HG03039 (cell line): ENCODE data around the gene RBP7.
"Not testable (repeated sequence)": the region's sequence is repeated elsewhere in the genome, so short reads cannot be mapped to it uniquely, and the experiment has no call there.

Experiments
- ATAC-seq: cut with Tn5 transposase; IDR thresholded peaks from one replicate; pipeline ENCODE4 v1.9.1; 2021; ENCODE audit warnings: mild to moderate bottlenecking, moderate library complexity; ENCODE audit not compliant: unreplicated experiment

The RBP7 gene

DNA sequence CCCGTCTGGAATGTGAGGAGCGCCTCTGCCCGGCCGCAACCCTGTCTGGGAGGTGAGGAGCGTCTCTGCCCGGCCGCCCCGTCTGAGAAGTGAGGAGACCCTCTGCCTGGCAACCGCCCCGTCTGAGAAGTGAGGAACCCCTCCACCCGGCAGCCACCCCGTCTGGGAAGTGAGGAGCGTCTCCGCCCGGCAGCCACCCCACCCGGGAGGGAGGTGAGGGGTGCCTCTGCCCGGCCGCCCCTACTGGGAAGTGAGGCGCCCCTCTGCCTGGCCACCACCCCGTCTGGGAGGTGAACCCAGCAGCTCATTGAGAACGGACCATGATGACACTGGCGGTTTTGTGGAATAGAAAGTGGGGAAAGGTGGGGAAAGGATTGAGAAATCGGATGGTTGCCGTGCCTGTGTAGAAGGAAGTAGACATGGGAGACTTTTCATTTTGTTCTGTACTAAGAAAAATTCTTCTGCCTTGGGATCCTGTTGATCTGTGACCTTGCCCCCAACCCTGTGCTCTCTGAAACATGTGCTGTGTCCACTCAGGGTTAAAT is 32.0 kb downstream of the RBP7 start:
- not testable (repeated sequence) for ATAC-seq

DNA sequence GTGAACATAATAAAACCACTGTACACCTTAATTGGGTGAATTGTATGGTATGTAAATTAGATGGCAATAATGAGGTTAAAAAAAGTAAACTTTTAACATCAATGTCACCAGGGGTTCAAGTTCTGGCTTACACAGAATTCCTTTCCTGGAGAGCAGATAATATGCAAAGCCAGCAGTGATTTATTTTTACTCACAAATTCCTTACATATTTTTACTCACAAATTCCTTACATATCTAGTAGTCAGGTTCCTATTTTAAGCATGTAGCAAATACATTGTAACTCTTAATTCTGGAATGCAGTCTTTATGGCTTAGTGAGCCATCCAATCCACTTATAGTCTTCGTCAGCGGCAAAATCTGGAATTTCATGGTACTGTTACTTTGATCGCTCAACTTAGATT is 34.4 kb downstream of the RBP7 start:
- ATAC-seq = no peak

DNA sequence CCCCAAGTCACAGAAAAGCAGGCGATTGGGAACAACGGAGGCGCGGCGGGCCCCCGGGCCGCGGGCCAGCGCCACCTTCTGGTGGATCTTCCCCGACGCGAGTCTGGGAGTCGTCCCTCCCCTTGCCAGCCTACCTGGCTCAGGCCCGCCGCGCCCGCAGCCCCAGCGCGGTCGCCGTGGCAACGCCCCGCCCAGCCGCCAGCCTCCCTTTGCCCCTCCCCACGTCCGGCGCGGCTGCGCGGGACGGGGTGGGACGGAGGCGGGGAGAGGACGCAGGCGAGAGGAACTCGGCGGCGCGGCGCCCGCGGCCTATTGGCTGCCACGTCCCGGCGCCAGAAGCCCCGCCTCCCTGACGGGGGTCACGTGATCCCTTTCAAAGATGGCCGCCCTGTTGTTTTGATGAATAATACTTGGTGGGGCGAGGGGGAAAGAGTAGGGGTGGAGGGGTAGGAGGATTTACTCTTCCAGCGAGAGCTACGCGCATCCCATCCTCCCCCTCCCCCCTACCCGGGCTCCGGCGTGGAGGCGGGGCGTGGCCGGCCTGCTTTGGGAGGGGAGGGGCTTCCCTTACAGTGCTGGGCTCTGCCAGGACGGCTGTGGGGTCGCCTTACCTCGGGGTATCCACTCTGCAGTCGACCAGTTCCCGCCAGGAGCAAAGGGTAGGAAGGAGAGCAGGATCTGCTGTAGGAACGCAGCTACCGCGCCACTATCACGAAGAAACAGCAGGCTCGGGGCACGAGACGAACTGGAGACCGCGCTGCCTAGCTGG is 35.7 kb downstream of the RBP7 start, which contains the start of gene UBE4B:
UBE4B (plus strand) TSS at position 369 of the 769 bp plus-strand sequence. CDS start 713 bp downstream, outside the sequence.
- ATAC-seq = peak; percentile 94

DNA sequence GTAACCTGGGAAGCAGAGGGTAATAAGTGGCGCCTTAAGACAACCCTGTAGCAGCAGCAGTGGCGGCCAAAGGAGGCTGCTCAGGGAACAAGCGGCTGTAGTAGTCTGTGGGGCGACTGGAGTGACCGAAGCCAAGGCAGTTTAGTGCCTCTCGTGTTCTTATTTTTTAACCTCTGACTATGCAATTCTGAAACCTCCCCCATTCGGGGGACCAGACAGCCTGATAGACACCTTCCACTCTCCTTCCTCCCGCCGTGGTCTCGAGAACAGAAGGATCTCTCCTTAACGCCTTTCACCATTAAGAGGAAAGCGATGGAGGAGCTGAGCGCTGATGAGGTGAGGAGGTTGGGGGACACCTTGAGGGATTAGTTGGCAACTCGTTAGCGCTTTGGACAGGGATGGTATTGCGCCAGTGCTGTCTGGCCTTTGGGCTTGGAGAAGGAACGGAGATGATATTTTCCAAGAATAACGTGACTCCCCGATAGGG is 36.4 kb downstream of the RBP7 start:
- ATAC-seq = peak; percentile 2

DNA sequence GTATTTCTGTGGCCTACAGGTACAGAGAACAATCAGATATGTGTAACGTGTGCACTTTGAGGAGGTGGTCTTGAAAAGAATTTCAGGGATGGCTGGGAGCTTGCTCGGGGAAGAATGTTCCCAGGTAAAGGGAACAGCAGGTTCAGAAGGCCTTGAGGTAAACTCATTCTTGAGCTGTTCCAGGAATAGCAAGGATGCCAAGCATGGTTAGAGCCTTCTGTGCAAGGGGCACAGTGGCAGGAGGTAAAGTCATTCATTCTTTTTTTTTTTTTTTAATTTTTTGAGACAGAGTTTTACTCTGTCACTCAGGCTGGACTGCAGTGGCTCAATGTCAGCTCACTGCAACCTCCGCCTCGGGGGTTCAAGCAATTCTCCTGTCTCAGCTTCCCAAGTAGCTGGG is 45.7 kb downstream of the RBP7 start:
- no peak for ATAC-seq

DNA sequence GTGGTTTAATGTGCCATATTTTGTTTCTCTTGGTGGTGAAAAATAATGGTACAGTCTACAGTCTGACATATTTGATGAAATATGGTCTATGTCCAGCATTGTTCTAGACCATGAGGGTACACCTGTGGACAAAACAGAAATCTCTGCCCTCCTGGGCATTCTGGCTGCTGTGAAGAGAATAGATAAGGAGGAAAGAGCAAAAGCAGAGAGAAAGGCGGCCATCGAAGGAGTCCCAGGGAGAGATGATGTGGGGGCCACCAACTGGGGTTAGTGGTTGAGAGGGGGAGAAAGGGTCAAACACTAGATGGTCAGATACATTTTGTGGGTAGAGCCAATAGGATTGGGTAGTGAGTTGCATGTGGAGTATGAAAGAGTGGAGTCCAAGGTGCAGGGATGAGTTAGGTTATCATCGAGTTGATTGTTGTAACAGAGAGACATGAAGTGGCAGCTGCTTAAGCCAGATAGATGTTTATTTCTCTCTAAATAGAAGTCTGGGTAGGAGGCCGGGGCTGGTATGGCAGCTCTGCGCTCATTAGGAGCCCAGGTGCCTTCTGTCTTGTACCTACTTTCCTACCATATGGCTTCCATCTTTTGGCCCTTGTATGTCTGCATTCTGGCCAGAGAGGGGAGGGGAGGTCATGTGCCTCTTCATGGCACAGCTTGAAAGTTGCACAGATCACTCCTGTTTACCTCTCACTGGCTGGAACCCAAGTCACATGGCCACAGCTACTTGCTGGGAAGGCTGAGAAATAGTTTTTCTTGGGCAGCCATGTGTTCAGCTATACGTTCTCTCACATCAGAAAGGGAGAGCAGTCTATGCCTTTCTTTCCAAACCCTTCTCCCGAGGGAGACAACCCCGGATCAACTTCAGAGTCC is 48.7 kb downstream of the RBP7 start:
- no peak for ATAC-seq

DNA sequence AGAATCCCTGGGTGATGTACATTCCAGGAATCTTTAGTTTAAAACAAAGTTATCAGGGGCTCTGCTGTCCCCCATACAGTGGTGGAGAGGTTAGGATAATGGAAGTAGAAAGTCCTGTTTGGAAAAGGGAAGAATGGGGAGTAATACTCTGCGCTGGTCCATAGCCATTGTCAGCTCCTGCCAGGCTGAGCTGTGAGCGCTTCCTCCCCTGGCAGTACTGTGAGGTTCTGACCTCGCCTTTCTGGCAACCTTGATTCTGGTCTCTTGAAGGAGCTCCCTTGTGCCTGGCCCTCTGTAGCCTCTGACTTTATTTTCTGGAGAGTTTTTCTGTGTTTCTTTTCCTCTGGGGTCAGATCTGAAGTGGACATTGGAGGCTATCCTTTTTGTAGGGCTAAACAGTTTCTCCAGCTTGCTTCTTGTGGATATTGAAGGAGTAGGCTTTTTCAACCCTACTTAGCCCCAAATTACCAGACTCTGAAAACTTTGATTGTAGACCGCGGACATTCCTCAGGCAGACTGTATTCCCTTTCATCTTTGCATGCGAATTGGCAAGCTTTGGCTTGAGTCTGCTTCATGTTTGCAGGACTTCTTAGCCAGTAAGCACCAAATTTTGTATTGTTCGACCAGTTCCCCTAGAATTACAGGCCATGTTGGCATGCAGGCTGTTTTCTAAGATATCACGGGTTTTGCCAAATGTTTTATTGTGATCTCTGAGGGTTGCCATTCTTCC is 49.5 kb downstream of the RBP7 start:
- ATAC-seq = no peak

DNA sequence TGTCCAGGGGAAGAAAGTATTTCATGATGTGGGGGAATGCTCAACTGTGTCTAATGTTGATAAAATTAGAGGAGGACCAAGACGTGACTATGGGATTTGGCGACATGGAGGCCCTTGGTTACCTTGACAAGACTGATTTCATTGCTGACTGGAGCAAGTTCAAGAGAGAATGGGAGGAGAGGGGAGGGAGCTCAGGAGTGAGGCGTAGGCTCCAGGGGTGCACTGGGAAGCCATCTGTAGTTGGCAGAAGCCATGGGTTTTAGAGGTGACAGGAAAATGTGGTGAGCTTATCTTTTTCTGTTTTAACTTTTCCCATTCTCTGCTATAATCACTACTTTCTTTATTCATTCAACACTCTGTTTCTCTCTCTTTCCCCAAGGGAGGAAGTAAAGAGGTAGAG is 51.6 kb downstream of the RBP7 start:
- ATAC-seq = no peak

DNA sequence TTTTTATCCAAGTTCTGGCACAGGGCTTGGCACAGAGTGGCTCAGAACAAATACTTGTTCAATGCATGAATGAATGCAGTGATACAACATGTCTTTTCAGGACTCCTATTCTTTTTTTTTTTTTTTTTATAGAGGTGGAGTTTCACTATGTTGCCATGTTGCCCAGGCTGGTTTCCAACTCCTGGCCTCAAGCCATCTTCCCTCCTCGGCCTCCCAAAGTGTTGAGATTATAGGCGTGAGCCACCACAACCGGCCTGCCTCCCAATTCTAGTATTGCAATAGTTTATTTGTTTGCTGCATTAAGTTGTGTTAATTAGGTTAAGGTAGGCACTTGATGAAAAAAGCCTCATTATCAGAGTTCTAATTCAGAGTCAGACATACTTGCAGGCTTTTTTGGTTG is 53.6 kb downstream of the RBP7 start:
- ATAC-seq = no peak

DNA sequence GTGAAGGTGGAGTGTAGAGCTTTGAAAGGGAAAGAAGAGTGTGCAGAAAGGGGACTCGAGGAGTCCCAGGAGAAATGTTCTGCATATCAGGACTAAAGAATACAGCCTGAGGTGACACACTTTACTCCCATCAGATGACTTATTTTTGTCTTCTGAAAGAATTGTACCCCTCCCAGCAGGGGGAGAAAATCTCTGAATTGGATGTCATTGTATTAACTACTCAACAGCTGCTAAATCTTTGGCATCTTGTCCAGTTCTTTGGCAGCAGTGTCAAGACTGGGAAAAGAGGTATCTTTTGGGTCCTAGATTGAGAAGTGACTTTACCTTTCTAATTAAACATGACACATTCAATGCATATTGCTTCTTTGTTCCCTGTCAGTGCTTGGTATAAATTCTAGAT is 54.6 kb downstream of the RBP7 start:
- no peak for ATAC-seq

DNA sequence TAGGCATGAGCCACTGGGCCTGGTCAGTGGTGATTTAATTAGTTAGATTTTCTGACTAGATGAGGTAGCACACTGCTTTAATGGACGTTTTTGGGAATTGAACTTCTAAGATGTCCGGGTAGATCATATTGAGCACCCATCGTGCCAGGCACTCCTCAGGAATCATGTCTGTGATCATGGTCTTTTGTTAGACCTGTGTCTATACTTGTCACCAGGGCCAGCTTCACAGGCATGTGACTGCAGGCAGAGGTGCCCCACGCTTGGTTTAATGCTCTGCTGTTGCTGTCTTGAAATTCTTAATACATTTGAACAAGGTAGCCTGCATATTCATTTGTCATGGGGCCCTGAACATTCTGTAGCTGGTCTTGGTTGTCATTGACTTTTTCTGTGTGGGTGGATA is 55.3 kb downstream of the RBP7 start:
- no peak for ATAC-seq

DNA sequence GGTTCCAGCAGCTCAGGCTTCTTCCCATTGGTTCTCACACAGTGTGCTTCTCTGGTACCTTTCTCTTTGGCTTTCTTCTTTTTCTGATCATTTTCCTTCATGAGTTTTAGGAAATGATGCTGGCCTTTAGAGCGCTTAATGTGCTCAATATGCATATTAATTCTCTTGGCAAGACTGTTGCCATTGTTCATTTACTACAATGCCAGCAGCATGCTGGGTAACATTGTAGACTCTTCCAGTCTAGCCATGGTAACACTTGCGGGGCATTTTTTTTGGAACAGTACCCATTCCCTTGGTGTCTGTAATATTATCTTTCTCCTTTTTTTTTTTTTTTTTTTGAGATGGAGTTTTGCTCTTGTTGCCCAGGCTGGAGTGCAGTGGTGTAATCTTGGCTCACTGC is 57.4 kb downstream of the RBP7 start:
- no peak for ATAC-seq

DNA sequence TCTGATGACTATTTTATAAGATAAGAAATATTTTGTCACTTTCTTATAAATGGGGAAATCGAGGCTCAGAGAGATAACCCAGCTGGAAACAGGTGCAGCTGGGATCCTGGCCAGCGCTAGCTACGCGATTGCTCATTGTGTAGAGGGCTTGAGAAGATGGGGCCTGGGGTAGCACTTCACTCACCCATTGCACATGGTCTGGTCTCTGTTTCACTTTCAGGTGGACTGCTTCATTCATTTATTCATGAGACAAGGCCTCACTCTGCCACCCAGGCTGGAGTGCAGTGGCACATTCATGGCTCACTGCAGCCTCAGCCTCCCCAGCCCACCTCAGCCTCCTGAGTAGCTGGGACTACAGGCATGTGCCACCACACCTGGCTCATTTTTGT is 59.6 kb downstream of the RBP7 start:
- no peak for ATAC-seq

DNA sequence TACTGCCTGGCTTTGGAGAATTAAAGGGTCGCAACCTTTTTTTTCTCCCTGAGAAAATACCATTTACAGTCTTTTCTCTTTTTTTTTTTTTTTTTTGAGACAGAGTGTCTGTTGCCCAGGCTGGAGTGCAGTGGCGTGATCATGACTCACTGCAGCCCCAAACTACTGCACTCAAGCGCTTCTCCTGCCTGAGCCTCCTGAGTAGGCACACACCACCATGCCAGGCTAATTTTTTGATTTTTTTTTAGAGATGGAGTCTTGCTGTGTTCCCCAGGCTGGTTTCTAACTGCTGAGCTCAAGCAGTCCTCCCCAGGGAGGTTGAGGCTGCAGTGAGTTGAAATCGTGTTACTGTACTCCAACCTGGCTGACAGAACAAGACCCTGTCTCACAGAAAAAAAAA is 60.3 kb downstream of the RBP7 start:
- no peak for ATAC-seq

DNA sequence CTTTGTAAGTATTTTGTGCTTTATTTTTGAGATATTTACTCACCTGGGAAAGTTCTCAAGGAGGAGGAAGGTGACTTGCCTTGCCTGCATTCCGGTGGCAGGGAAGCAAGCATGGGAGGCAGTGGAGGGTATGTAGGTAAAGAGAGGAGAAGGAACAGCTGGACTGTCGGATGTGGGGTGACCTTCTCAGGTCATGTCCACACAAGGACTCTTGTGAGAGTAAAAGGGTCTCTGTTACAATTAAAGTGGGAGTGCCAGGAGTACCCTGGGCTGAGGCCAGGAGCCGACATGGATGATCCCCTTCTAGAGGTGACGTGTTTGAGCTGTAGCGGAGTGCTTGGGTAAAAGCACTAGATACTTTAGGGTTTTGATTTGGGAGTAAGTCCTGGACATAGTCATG is 60.8 kb downstream of the RBP7 start:
- no peak for ATAC-seq

DNA sequence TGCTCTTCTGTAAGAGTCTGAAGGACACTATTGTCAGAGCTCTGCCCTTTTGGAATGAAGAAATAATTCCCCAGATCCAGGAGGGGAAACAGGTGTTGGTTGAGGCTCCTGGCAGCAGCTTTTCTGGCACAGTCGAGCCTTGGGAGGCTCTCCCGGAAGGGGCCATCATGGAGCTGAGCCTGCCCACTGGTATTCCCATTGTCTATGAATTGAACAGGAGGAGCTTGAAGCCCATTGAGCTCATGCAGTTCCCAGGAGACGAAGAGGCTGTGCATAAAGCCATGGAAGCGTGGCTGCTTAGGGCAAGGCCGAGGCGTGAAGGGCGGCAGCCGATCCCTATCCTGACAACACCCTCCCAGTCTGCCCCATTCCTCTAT is 62.3 kb downstream of the RBP7 start:
- ATAC-seq = no peak

DNA sequence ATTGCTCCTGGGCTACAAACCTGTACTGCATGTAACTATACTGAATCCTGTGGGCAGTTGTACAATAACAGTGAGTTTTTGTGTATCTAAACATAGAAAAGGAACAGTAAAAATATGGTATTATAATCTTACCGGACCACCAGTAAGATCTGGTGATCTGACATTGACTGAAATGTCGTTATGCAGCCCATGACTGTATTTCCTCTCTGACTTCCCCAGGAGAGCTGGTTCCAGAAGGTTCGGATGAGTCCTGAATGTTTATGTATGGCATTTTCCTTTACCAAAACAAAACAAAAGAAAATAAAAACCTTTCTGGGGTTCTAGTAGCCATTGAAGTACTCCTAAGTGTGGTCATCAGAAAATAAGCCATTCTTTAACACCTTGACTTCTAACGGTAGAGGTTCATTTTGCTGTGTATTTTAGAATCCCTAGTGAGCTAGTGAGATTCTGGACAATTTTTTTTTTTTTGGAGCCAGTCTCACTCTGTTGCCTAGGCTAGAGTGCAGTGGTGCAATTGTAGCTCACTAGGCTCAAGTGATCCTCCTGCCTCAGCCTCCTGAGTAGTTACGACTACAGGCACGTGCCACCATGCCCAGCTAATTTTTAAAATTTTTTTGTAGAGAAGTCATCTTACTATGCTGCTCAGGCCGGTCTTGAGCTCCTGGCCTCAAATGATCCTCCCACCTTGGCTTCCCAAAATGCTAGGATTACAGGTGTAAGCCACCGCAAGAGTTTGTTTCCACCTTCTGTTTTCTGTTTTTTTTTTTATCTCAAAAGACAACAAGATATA is 63.5 kb downstream of the RBP7 start:
- no peak for ATAC-seq

DNA sequence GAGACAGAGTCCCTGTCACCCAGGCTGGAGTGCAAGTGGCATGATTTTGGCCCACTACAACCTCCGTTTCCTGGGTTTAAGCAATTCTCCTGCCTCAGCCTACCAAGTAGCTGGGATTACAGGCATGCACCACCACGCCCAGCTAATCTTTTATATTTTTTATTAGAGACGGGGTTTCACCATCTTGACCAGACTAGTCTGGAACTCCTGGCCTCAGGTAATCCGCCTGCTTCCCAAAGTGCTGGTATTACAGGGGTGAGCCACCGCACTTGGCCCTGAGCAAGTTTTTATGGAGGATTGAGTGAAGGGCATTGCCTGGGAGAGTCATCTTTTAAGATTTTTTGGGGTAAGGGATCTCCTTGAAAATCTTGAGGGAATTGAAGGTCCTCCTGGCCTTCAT is 64.2 kb downstream of the RBP7 start:
- no peak for ATAC-seq

DNA sequence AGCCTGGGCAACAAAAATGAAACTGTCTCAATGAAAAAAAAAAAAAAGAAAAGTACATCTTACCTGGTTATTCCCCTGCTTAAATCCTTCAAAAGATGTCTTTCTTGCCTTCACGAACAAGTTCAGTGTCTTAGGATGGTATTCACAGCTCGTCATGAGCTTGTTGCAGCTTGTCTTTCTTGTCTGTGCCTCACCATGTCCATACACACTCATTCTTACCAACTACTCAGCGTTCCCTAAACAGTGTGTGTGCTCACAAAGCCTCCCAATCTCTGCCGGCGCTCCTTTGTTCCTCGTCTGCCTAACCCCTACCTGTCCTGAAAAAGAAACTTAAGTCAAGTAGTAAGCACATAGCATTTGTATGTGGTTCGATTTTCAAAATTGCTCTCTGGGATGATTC is 66.8 kb downstream of the RBP7 start:
- no peak for ATAC-seq
